Stimulated activated CD4-positive, alpha-beta T cell treated with anti-CD3 and anti-CD28 coated beads, Interleukin-1b, Interleukin-23, amount 100 ng/mL, for 4 hours (primary cell): ENCODE data around the gene CST5.
"Not testable (repeated sequence)": the region's sequence is repeated elsewhere in the genome, so short reads cannot be mapped to it uniquely, and the experiment has no call there.

Experiments
- DNase-seq, 2 donors: peaks; one replicate each; pipeline ENCODE4 v3.0.0-alpha.2; 2020; ENCODE audit warnings: low read depth in 2 of 2

Gene CST5

GRCh38 chr20:23879328-23879798 lies at the start of gene CST5:
TSS of gene CST5 (minus strand) at chr20:23879748. CDS start at chr20:23879676, 72 bp downstream.
- no peak for DNase-seq

- no peak for DNase-seq
Observed at GRCh38 chr20:23928788-23929187, 49.2 kb upstream of the CST5 start.

GRCh38 chr20:23928353-23928752 lies 48.8 kb upstream of the CST5 start:
- no peak for DNase-seq

- no peak for DNase-seq
Observed at GRCh38 chr20:23926944-23927872, 47.7 kb upstream of the CST5 start.

GRCh38 chr20:23926526-23926880 lies 47.0 kb upstream of the CST5 start:
- no peak for DNase-seq

GRCh38 chr20:23925789-23926525 lies 46.4 kb upstream of the CST5 start:
- no peak for DNase-seq

- no peak for DNase-seq
Observed at GRCh38 chr20:23924751-23925150, 45.2 kb upstream of the CST5 start.

- no peak for DNase-seq
Observed at GRCh38 chr20:23923891-23924435, 44.4 kb upstream of the CST5 start.

GRCh38 chr20:23923311-23923710 lies 43.8 kb upstream of the CST5 start:
- DNase-seq = no peak

GRCh38 chr20:23920408-23921325 lies 41.1 kb upstream of the CST5 start:
- no peak for DNase-seq

- no peak for DNase-seq
Observed at GRCh38 chr20:23918896-23919295, 39.3 kb upstream of the CST5 start.

GRCh38 chr20:23918101-23918862 lies 38.7 kb upstream of the CST5 start:
- DNase-seq = no peak

- DNase-seq = no peak
Observed at GRCh38 chr20:23917024-23917725, 37.6 kb upstream of the CST5 start.

GRCh38 chr20:23915844-23916243 lies 36.3 kb upstream of the CST5 start:
- no peak for DNase-seq

- not testable (repeated sequence) for DNase-seq
Observed at GRCh38 chr20:23914469-23914868, 34.9 kb upstream of the CST5 start.

GRCh38 chr20:23910210-23910609 lies 30.7 kb upstream of the CST5 start:
- no peak for DNase-seq

- DNase-seq = no peak
Observed at GRCh38 chr20:23909390-23909789, 29.8 kb upstream of the CST5 start.

GRCh38 chr20:23907579-23907978 lies 28.0 kb upstream of the CST5 start:
- no peak for DNase-seq

- DNase-seq = not testable (repeated sequence)
Observed at GRCh38 chr20:23902396-23902795, 22.8 kb upstream of the CST5 start.

- not testable (repeated sequence) for DNase-seq
Observed at GRCh38 chr20:23890867-23891266, 11.3 kb upstream of the CST5 start.
